GM18907 (cell line): ENCODE measurements around the gene PRR5L.

Experiments used
- ATAC-seq: cut with Tn5 transposase; IDR thresholded peaks from one replicate; pipeline ENCODE4 v1.9.1; 2021; ENCODE audit warnings: mild to moderate bottlenecking, moderate library complexity; ENCODE audit not compliant: unreplicated experiment

Gene PRR5L

GRCh38 chr11:36356201-36356600 is 60.1 kb downstream of the PRR5L start:
- ATAC-seq: peak; percentile 66

- ATAC-seq: no peak
Measured at GRCh38 chr11:36357831-36358230, 61.7 kb downstream of the PRR5L start.

GRCh38 chr11:36358436-36358835 is 62.3 kb downstream of the PRR5L start:
- no peak for ATAC-seq

- no peak for ATAC-seq
Measured at GRCh38 chr11:36360318-36360717, 64.2 kb downstream of the PRR5L start.

GRCh38 chr11:36360826-36361415 is 64.8 kb downstream of the PRR5L start:
- no peak for ATAC-seq

GRCh38 chr11:36361472-36361871 is 65.4 kb downstream of the PRR5L start:
- no peak for ATAC-seq

GRCh38 chr11:36361901-36362391 is 65.9 kb downstream of the PRR5L start:
- no peak for ATAC-seq

- peak; percentile 5 for ATAC-seq
Measured at GRCh38 chr11:36362902-36363301, 66.8 kb downstream of the PRR5L start.

GRCh38 chr11:36363361-36364268 is 67.5 kb downstream of the PRR5L start:
- peak; percentile 66 for ATAC-seq

GRCh38 chr11:36364551-36365325 is 68.7 kb downstream of the PRR5L start:
- ATAC-seq: no peak

- no peak for ATAC-seq
Measured at GRCh38 chr11:36365907-36366306, 69.8 kb downstream of the PRR5L start.

- no peak for ATAC-seq
Measured at GRCh38 chr11:36367806-36368680, 72.0 kb downstream of the PRR5L start.

- ATAC-seq: no peak
Measured at GRCh38 chr11:36371181-36371580, 75.1 kb downstream of the PRR5L start.

GRCh38 chr11:36371590-36371989 is 75.5 kb downstream of the PRR5L start:
- no peak for ATAC-seq

- ATAC-seq: no peak
Measured at GRCh38 chr11:36372101-36372771, 76.1 kb downstream of the PRR5L start.

GRCh38 chr11:36373016-36374010 is 77.2 kb downstream of the PRR5L start:
- ATAC-seq: no peak

GRCh38 chr11:36374726-36375125 is 78.6 kb downstream of the PRR5L start:
- no peak for ATAC-seq

GRCh38 chr11:36375353-36376008 is 79.4 kb downstream of the PRR5L start:
- ATAC-seq: no peak
